Fibroblast of skin of abdomen (primary cell): Measurements from ENCODE around the gene CHST15.

ENCODE experiments used
- DNase-seq: peaks from one replicate; pipeline ENCODE4 v3.0.0-alpha.2; 2013

CHST15 gene

GRCh38 chr10:124010563-124011131 is 82.8 kb downstream of the CHST15 start:
- DNase-seq = no peak

- DNase-seq = no peak
Observed at GRCh38 chr10:124010024-124010423, 83.4 kb downstream of the CHST15 start.

DNA sequence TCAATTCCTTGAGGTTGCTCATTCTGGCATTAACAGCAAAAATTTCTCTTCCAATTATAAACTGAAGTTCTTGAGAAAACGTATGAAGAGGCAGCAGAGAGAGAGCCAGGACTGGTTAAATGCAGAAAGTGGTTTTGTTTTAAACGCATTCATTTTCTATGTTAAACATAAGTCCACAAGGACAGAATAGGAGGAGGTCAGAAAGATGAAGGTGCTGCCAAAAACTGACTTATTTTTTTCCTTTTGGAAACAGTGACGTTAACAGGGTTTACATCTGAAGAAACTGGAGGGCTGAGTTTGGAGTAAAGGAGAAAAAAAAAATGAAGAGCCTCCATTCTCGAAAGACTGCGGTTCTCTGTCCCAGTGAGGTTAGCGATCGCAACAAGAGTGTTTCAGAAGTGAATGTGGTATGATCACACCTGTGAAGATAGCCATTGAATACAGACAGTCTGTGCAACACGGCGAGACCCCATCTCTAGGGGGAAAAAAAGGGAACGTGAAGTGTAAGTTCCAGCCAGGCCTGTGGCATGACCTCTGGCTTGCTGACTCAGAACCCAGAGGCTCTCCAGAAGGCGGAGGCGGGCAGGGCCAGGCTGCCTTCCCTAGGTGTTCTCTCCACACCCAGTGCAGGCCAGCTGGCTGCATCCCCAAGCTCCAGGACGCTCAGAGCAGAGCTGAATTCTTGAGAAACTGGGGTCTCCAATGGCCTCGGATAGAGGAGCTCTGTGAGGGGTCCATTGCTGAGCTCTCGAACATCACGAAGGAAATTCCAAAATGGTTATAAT is 84.0 kb downstream of the CHST15 start:
- DNase-seq = no peak

DNA sequence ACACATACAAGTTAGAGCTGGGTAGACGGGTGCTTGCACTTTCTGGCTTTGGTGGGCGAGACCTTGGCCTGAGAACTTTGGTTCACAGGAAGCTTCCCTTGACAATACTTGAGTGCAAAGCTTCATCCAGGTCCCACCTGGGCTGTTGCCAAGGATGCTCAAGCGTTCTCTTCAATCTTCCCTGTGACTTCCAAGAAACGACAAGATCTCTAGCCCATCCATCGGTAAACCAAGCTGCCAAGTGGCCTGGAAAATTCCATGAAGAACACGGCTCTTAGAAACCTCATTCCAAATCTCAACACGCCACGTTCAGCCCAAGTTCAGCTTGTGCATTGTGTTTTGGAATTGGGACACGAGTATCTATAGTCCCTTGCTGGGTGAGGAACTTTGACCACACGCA is 84.7 kb downstream of the CHST15 start:
- DNase-seq = no peak

DNA sequence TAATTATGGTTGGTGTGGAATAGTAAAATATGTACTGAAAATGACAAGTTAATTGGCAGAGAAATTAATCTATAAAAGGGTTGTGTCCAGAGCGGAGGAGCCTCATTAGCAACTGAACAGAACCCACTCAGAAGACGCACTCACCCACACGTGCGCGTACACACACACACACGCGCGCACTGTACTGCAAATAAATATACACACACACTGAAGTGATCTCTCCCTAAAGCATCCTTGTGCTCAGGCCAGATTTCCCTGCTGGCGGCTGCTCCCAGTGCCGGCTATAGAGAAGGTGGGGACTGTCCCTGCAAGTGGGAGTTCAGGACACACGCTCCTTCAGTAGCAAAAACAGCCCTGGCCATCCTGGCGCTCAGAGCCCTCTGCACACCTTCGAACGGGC is 85.2 kb downstream of the CHST15 start:
- DNase-seq = no peak

DNA sequence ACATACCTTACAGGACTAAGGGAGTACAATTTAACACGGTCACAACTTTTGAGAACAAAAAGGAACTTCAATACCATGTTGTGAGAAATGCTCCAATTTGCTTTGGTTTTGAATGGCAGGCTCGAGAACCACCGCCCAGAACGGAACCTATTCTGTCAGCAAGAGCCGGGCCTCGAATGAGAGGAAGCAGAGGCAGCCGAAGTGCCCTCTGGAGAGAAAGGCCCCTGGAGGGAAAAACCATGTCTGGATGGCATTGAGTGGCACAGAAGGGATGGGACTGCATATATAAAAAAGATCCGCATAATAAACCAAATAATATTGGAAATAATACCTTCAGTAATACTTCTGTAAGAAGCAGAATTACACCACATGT is 85.6 kb downstream of the CHST15 start:
- DNase-seq = no peak

- DNase-seq = no peak
Observed at GRCh38 chr10:124007102-124007772, 86.2 kb downstream of the CHST15 start.

DNA sequence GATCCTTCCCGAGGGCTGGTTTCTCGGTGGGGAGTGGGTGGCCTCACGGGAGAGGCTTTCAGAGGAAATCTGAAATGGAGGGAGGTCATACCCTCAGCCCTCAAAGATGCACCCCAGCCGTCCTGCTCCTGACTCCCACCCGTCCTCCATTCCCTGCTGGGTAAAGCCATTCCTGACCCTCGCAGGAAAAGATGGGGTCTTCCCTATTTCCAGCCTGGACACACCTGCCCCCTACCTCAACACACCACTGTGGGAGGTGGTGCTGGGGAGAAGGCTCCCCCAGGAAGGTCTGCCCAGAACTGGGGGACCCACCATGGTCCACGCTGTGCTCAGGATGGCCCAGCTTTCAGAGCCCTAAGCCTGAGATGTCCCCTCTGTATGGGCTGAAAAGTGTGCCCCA is 86.9 kb downstream of the CHST15 start:
- no peak for DNase-seq

DNA sequence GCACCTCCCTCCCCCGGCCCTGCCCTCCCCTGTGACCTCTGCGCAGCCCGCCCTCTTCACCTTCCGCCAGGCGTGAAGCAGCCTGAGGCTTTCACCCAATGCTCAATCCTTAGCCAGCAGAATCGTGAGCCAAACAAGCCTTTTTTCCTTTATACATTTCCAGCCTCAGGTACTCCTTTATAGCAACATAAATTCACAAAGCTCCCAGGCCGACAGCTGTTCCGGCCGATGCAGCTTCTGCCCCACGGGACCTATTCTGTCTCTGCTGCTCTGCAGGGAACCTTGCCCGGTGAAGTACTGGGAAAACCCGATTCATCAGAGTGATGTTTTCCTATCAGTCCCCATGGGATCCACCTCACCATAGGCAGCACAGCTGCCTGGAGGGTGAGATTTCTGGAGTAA is 87.4 kb downstream of the CHST15 start:
- peak; percentile 12 for DNase-seq

- no peak for DNase-seq
Observed at GRCh38 chr10:124005091-124005490, 88.3 kb downstream of the CHST15 start.

GRCh38 chr10:124004663-124005004 is 88.8 kb downstream of the CHST15 start:
- DNase-seq = no peak

- no peak for DNase-seq
Observed at GRCh38 chr10:124003871-124004662, 89.3 kb downstream of the CHST15 start.

- no peak for DNase-seq
Observed at GRCh38 chr10:124003481-124003870, 89.9 kb downstream of the CHST15 start.

- DNase-seq = no peak
Observed at GRCh38 chr10:124003070-124003419, 90.4 kb downstream of the CHST15 start.

GRCh38 chr10:124002391-124003069 is 90.9 kb downstream of the CHST15 start:
- no peak for DNase-seq

DNA sequence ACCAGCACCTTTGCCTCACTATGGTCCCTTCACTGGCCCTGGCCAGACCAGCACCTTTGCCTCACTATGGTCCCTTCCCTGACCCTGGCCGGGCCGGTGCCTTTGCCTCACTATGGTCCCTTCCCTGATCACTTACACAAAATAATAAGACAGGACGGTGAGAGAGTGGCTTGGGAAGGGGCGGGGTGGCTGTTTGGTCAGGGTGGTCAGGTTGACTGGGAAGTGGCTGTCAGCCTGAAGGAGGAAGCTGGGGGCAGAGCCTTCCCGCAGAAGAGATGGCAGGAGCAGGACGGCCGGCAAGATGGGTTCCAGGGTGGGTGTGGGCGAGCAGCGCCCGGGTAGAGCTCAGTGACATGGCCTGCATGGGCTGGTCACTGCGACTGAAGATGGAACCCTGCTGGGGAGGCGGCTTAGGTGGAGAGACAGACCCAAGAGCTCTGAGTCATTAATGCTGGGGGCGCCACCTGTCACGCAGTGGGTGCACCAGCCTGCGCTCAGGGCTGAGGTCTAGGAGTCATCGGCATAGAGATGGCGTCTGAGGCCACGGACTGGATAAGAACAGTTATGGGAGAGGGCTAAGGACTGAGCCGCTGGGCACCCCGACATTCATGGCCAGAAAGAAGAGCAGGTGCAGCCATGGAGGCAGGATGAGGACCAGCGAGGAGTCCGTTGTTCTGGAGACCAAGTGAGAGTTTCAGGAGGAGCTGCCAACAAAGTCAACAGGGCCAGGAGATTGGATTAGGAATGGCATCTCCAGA is 91.8 kb downstream of the CHST15 start:
- no peak for DNase-seq

GRCh38 chr10:124000792-124001201 is 92.6 kb downstream of the CHST15 start:
- no peak for DNase-seq

DNA sequence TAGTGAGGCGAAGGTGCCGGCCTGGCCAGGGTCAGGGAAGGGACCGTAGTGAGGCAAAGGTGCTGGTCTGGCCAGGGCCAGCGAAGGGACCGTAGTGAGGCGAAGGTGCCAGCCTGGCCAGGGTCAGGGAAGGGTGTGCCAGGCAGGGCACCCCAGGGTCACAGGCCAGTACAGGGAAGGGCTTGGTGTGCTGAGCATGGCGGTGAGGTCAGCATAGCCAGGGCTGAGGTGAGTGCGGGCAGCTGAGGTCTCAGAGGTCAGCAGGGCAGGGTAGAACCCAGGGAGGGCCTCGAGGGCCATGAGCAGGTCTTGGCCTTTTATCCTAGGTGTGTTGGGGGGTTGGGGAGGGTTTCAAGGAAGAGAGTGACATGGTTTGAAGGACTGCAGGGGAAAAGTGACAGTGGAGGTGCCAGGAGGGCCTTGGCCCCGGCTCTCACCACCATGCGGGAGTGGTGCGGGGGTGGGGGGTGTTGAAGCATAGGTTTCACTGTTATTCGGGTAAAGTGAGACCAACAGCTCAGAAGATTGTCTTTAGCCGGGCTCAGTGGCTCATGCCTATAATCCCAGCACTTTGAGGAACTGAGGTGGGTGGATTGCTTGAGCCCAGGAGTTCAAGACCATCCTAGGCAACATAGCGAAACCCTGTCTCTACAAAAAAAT is 93.3 kb downstream of the CHST15 start:
- DNase-seq = no peak

DNA sequence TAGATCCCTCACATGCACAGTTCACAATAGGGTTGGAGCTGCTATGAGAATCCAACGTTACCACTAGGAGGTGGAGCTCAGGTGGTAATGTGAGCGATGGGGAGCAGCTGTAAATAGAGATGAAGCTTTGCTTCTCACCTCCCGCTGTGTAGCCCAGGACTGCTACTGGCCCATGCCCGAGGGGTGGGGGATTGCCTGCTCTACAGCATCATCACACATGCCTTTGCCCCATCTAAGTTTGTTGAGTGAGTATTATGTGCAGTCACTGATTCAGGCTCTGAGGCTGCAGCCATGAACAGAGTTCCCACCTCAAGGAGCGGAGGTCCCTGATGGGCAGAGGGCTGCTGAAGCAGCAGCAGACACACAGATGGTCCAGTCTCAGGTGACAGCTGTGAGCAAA is 94.1 kb downstream of the CHST15 start:
- no peak for DNase-seq

DNA sequence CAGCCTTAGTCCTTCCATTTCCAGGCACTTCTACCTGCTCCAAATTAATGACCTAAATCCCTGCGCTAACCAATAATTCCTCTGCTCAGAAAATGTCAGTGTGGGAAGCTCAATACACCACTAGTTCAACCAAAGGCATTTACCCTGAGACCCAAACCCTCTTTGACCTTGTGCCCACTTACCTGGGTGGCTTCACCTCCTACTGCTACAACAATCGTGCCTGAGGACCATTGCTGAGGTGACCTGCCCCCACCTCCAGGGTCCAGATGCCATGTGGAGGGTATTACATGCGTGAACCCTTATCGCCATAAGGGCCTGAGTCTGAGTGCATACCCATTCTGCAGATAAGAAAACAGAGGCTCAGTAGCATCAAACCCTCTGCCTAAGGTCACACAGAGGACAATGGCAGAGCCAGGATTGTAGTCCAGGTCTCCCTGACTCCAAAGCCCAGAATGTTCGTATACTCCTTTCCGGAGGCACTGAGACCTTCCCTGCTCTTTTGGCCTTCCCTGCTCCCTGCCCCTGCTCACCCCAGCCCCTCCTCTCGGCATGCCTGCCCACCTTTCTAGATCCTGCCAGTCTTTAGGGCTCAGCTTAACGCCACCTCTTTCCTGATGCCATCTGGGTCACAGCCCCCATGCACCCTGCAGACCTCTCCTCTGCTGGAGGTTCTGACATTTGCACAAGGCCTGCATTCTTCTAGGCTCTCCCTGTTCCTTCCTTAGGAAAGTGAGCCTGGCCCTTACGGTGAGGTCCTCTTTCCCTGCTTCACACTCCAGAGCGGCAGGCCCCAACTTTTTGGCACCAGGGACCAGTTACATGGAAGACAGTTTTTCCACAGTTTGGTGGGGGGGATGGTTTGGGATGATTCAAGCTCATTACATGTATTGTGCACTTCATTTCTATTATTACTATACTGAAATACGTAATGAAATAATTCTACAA is 94.9 kb downstream of the CHST15 start:
- no peak for DNase-seq
